WTC11 (cell line): ENCODE measurements around the gene IL17F. TPM values are rescaled to one million over a fixed set of nuclear protein-coding genes. Genes with fewer than 3 reads are reported as not detected.
A peak's percentile ranks its signal among the peaks of the same experiment; 100 is the strongest.

ENCODE experiments used
- ATAC-seq: fragments of 200-7000 bp; cut with Tn5 transposase; 2 replicates; pipeline ENCODE4 v1.10.0; 2021; ENCODE audit warnings: mild to moderate bottlenecking, moderate library complexity
- CTCF ChIA-PET: fragments of 300-600 bp; sonication (Branson Sonifier 250); formaldehyde crosslinking; loops from one replicate; lab custom pipeline; 2021; ENCODE audit warnings: antibody characterized with exemption; lab: Charles Lee
- POLR2A ChIA-PET: fragments of 350-600 bp; sonication (Branson Sonifier 250); formaldehyde crosslinking; loops from one replicate; lab custom pipeline; 2021; ENCODE audit warnings: antibody characterized with exemption; lab: Charles Lee
- DNase-seq: peaks from one replicate; pipeline ENCODE4 v3.0.0; 2021; ENCODE audit warnings: low spot score
- H3K27ac Mint-ChIP-seq: 2 replicates; pipeline ENCODE4 v1.8.0; 2021; ENCODE audit warnings: mixed read lengths
- H3K27me3 Mint-ChIP-seq: 2 replicates; pipeline ENCODE4 v1.8.0; 2021; ENCODE audit warnings: low read depth, mild to moderate bottlenecking, moderate library complexity, mixed read lengths
- H3K36me3 Mint-ChIP-seq: 2 replicates; pipeline ENCODE4 v1.8.0; 2021; ENCODE audit warnings: mixed read lengths
- H3K4me1 Mint-ChIP-seq: 2 replicates; pipeline ENCODE4 v1.8.0; 2022; ENCODE audit warnings: mixed read lengths
- H3K4me3 Mint-ChIP-seq: 2 replicates; pipeline ENCODE4 v1.8.0; 2021; ENCODE audit warnings: mild to moderate bottlenecking, moderate library complexity, mixed read lengths
- H3K9me3 Mint-ChIP-seq: 2 replicates; pipeline ENCODE4 v1.8.0; 2021; ENCODE audit warnings: mixed read lengths
- ARID4B ChIP-seq: sonication (generic); formaldehyde crosslinking; IDR thresholded peaks from 2 replicates; pipeline ENCODE4 v1.8.0; 2023; ENCODE audit warnings: missing genetic modification reagents, mild to moderate bottlenecking, borderline replicate concordance
- E2F1 ChIP-seq: sonication (generic); formaldehyde crosslinking; IDR thresholded peaks from 2 replicates; pipeline ENCODE4 v1.8.0; 2022; ENCODE audit warnings: mild to moderate bottlenecking, missing genetic modification reagents
- E2F5 ChIP-seq: sonication (generic); formaldehyde crosslinking; IDR thresholded peaks from 2 replicates; pipeline ENCODE4 v1.8.1; 2022; ENCODE audit warnings: mild to moderate bottlenecking, moderate library complexity, missing genetic modification reagents
- ERG ChIP-seq: fragments of 250-450 bp; sonication (Bioruptor Pico); IDR thresholded peaks from 2 replicates; pipeline ENCODE4 v1.8.0; 2021; ENCODE audit warnings: mild to moderate bottlenecking
- KAT7 ChIP-seq: sonication (generic); formaldehyde crosslinking; IDR thresholded peaks from 2 replicates; pipeline ENCODE4 v1.8.1; 2023; ENCODE audit warnings: missing genetic modification reagents, mild to moderate bottlenecking, borderline replicate concordance
- NR3C1 ChIP-seq: sonication (generic); formaldehyde crosslinking; conservative IDR thresholded peaks from 2 replicates; pipeline ENCODE4 v1.8.1; 2023; ENCODE audit warnings: low read depth, mild to moderate bottlenecking, missing genetic modification reagents
- PRDM15 ChIP-seq: sonication (generic); formaldehyde crosslinking; IDR thresholded peaks from 2 replicates; pipeline ENCODE4 v1.8.0; 2022; ENCODE audit warnings: missing genetic modification reagents
- RELA ChIP-seq: sonication (generic); formaldehyde crosslinking; IDR thresholded peaks from 2 replicates; pipeline ENCODE4 v1.8.1; 2022; ENCODE audit warnings: missing genetic modification reagents, mild to moderate bottlenecking, borderline replicate concordance
- RORB ChIP-seq: fragments of 250-450 bp; sonication (Bioruptor Pico); IDR thresholded peaks from 2 replicates; pipeline ENCODE4 v1.9.0; 2021; ENCODE audit warnings: mild to moderate bottlenecking
- SMAD3 ChIP-seq: sonication (generic); formaldehyde crosslinking; IDR thresholded peaks from 2 replicates; pipeline ENCODE4 v1.8.0; 2022; ENCODE audit warnings: missing genetic modification reagents, mild to moderate bottlenecking, borderline replicate concordance
- ZNF263 ChIP-seq: sonication (generic); formaldehyde crosslinking; IDR thresholded peaks from 2 replicates; pipeline ENCODE4 v1.8.1; 2022; ENCODE audit warnings: low read depth, mild to moderate bottlenecking, moderate library complexity, missing genetic modification reagents
- ZNF281 ChIP-seq: sonication (generic); formaldehyde crosslinking; IDR thresholded peaks from 2 replicates; pipeline ENCODE4 v1.8.0; 2023; ENCODE audit warnings: mild to moderate bottlenecking, missing genetic modification reagents
- ZSCAN18 ChIP-seq: fragments of 250-450 bp; sonication (Bioruptor Pico); IDR thresholded peaks from 2 replicates; pipeline ENCODE4 v2.1.2; 2022; ENCODE audit warnings: mild to moderate bottlenecking, moderate library complexity
- total RNA-seq: library from RNA; stranded (reverse); gene quantifications from 3 replicates; pipeline ENCODE4 v1.2.3, GENCODE V29; 2021

Gene IL17F
- total RNA-seq, 1 experiment from 2014 or later, result not detected

GRCh38 chr6:52284131-52284459, 39.8 kb upstream of the IL17F start:
- no peak overlapping the region for H3K4me3 Mint-ChIP-seq
- POLR2A ChIA-PET, result interaction anchor here (1.0 to 1.9 kb wide), 4 partner anchors 10 to 78 kb away, joined by 3 to 13 read pairs (median 6); partner anchors contain the start of gene PAQR8

More at GRCh38 chr6:52284131-52284459, 39.8 kb upstream of the IL17F start:
- DNase-seq (peak; percentile 76), ATAC-seq (peak; percentile 38)
- H3K36me3 Mint-ChIP-seq, result peaks cover 44% of the 10 kb centered on the region
- H3K4me1 Mint-ChIP-seq, result peaks cover 19% of the 10 kb centered on the region
- H3K9me3 Mint-ChIP-seq, result no peaks in the 10 kb centered on the region
- H3K27ac Mint-ChIP-seq, result peak overlapping the region; percentile 93
- no peaks in the 10 kb centered on the region for H3K27me3 Mint-ChIP-seq
- CTCF ChIA-PET, result interaction anchor here (1.8 kb wide), 2 partner anchors 116 to 379 kb away, joined by 4 to 6 read pairs; no protein-coding TSS in a partner anchor
- no peak for TF ChIP-seq RORB (CRISPR knock-in tag)
- no peak for TF ChIP-seq NR3C1 (CRISPR knock-in tag)
- TF ChIP-seq ZNF281 (CRISPR knock-in tag), result no peak
- TF ChIP-seq SMAD3 (CRISPR knock-in tag), result no peak
- no peak for TF ChIP-seq RELA (CRISPR knock-in tag)
- TF ChIP-seq PRDM15, result no peak
- TF ChIP-seq KAT7, result no peak
- no peak for TF ChIP-seq E2F1 (CRISPR knock-in tag)
- TF ChIP-seq ZNF263, result no peak
- TF ChIP-seq ERG (CRISPR knock-in tag), result no peak
- no peak for TF ChIP-seq E2F5 (CRISPR knock-in tag)
- TF ChIP-seq ARID4B (CRISPR knock-in tag), result no peak; the same call in 1 of the 2 replicates
- TF ChIP-seq ZSCAN18 (CRISPR knock-in tag), result no peak
